Cerebellar nuclear complex (tissue), 1 donor: ENCODE measurements around the gene TCF3.

Experiments used
- DNase-seq, 2 experiments: peaks; one replicate each; lab custom pipeline; 2025; lab: John Stamatoyannopoulos, UW

Gene TCF3

DNA sequence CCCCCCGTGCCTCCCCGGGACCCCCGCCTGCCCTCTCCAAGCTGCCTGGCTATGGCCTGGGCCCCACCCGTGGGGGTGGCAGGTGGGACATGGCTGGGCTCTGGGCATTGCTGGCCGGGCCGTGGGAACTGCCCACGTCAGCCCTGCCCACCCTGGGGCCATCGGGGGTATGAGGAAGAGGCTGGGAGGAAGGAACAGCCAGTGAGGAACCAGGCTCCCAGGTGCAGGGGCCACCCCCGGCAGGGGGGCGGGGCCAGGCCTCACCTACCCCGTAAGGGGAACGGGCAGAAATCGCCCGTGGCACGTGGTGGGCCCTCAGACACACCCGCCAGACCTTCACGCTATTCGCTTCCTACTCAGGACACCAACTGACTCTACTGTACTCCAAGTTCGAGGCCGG, 22.4 kb downstream of the TCF3 start:
- DNase-seq = no peak

GRCh38 chr19:1629256-1629808, 23.1 kb downstream of the TCF3 start:
- DNase-seq = no peak

DNA sequence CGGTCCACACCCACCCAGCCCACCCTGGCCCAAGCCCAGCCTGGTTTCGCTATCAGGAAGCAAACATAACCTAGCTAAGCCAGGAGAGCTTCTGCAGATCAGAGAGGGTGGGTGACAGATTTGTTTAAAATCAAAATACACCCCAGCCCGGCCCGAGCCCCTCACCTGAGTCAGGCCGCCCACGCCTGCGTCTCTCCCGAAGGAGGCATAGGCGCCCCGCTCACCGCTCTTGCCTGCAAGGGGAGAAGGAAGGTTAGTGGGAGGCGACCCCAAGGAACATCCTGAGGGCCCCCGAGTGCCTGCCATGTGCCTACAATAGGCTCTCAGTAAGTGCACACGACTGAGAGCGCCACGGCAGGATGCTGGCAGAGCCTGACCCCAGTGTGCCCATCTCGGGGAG, 25.2 kb downstream of the TCF3 start:
- DNase-seq = no peak

DNA sequence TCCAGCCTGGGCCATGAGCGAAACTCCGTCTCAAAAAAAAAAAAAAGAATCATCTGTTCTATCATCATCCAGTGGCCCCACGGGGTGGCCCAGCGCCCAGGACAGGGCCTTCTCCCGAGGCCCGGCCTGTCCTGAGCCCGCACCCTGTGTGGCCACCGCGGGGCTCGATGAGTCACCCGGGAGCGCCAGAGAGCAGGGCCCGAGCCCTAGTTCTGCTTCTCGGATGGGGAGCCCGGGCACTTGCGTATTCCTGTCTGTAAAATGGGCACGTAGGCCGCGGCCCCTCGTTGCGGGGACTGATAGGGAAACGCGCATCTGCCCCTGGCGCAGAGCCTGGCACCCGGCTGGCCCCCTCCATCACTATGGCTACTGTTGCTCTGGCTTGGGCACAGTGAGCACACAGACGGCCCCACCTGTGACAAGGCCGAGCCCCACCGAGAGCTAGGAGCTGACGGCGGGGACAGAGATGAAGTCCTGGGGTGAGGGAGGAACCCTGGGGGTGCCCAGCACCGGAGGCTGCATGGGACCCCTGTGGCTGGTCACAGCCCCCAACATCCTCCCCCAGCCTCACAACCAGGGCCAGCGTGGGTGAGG, 25.9 kb downstream of the TCF3 start:
- no peak for DNase-seq

DNA sequence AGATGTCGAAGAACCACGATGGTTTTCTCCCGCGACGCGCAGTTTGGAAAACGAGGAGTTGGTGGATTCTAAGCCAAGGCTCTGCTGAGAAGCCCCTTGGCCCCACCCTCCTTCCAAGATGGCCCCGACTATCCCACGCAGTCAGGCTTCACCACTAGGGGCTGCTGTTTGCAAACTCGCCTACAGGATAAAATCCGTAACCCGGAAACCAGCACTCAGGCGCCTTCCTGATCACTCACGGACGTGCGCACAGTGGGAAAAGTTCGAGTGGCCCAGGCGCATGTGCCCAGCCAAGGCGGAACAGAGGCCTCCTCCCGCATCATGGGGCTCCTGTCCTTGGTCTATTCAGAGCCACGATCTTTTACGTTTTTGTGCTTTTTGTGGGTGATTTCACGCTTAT, 28.0 kb downstream of the TCF3 start:
- DNase-seq = no peak

- no peak for DNase-seq
Measured at GRCh38 chr19:1622541-1622940, 29.9 kb downstream of the TCF3 start.

GRCh38 chr19:1622007-1622406, 30.4 kb downstream of the TCF3 start:
- DNase-seq = no peak

DNA sequence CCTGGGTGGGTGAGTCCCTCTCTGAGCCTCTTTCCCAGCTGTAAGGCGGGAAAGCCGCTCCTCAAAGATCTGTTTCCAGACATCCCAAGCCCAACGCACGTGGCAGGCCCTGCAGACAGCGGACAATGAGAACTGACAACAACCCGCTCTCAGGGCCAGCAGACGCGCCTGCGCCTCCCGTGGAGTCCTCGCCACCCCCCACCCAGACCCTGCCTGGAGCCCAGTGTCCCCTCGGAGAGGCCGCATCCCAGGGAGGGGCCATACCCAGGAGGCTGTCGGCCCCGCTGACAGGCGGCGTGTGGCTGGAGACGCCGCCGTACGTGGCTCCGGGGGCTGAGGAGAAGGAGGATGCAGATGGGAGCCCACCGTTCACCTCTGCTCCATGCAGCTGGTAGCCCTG, 30.8 kb downstream of the TCF3 start:
- no peak for DNase-seq

GRCh38 chr19:1621021-1621420, 31.4 kb downstream of the TCF3 start:
- DNase-seq = no peak

- DNase-seq = no peak
Measured at GRCh38 chr19:1620502-1620901, 31.9 kb downstream of the TCF3 start.

- no peak for DNase-seq
Measured at GRCh38 chr19:1619703-1620102, 32.7 kb downstream of the TCF3 start.

GRCh38 chr19:1619094-1619439, 33.3 kb downstream of the TCF3 start:
- no peak for DNase-seq

- no peak for DNase-seq
Measured at GRCh38 chr19:1618157-1619093, 34.0 kb downstream of the TCF3 start.

DNA sequence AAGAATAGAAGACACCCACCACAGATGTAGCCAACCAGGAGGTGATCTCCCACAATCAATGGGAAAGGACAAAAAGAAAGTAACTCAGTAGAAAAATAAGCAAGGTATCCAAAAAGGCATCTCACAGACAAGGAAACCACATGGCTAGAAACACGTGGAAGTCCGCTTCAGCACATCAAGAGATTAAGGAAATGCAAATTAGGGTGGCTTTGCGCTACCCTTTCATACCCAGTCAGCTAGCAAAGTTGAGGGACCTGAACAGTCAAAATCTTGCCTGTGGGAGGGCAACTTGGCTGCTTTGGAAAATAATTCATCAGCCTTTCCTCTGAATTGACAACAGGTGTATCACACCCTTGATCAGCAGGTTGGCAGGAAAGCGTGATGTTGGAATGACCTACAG, 35.5 kb downstream of the TCF3 start:
- DNase-seq = no peak

DNA sequence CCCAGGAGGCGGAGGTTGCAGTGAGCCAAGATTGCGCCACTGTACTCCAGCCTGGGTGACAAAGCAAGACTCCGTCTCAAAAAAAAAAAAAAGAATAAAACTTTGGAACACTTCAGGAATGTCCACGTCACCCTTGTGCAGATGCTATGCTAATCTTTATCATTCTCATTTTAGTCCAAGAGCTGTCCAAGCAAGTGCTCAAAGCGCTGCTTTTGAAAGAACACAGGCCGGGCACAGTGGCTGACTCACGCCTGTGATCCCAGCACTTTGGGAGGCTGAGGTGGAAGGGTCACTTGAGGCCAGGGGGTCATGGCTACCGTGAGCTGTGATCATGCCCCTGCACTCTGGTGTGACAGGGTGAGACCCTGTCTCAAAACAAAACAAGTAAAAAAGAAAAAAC, 36.0 kb downstream of the TCF3 start:
- no peak for DNase-seq

GRCh38 chr19:1615156-1615765, 37.2 kb downstream of the TCF3 start:
- DNase-seq = no peak

DNA sequence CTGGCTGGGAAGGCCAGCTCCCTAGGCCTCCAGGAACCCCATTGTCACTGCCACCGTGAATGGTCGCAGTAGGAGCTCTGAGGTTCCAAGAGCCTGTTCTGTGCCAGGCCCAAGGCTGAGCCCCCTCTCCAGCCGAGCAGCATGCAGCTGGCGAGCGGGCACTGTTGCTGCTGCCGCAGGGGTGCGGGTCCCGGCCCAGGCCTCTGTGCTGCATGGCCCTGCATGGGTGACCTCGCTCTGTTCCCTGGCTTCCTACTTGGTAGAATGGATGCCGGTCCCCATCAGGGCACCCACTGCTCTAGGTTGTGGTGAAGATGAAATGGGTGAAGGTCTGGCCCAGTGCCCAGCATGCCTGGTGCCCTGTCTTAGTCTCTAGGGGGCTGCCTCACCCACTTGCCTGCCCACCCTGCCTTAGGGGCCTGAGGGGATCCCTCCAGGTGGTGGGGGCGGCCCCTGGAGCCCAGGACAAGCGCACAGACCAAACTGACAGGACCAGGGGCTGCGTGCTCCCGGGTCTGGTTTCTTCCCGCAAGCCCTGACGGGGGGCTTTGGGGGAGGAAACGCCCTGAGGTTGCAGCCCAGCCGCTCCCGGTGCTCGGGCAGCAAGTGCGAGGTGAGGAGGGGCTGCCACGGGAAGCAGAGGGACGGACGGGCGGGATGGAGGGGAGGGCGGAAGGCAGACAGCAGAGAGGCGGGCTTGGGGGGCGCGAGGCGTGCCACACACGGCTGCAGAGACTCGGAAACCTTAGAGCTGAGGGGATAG, 38.4 kb downstream of the TCF3 start:
- no peak for DNase-seq

DNA sequence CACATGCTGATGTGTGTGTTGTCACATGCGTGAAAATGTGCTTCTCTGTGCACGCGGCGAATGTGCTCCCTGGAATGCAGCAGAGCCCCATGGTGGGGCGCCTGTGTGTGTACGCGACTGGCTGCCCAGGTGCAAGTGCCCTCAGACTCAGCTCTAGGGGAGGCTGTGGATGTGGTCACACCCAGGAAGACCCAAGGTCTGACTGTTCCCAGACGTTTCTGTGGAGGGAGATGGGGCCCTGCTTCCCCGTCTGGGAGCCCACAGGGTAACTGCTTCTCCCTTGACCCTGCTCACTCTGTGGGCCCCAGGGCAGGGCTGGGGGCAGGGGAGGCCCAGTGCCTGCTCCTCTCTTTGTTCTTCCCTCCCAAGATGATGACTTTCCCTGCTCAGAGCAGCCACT, 39.3 kb downstream of the TCF3 start:
- no peak for DNase-seq

GRCh38 chr19:1612114-1613086, 40.0 kb downstream of the TCF3 start:
- no peak for DNase-seq

GRCh38 chr19:1611353-1611752, 41.1 kb downstream of the TCF3 start:
- DNase-seq = no peak

DNA sequence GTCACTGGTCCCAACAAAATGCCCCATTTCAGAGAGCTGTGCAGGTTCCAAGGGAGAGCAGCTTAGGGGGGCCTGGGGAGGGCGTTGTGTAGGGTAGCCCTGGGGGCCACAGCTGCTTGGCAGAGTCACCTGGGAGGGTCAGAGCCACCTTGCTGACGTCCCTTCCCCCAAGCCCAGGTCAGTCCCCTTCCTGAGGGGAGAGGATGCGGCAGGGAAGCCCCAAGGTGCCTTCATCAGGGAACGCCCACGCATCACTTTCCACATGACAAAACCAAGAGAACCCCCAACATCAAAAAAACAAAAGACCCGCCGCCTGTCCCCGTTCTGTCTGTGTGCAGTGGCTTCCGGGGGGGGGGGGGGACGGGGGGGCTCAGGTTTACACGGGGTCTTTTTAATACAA, 41.8 kb downstream of the TCF3 start:
- DNase-seq = no peak
